ENCODE results near the gene CDC42EP5. TPM values are rescaled to one million over a fixed set of nuclear protein-coding genes. Genes with fewer than 3 reads are reported as not detected.

The CDC42EP5 gene
- total and polyA plus RNA-seq, 10 of the 15 experiments (the other 5 are each of a cell fraction or from before 2014, with no cell fraction given): 0.42 to 1.8 (median 1.4) TPM; not detected in 6

DNA sequence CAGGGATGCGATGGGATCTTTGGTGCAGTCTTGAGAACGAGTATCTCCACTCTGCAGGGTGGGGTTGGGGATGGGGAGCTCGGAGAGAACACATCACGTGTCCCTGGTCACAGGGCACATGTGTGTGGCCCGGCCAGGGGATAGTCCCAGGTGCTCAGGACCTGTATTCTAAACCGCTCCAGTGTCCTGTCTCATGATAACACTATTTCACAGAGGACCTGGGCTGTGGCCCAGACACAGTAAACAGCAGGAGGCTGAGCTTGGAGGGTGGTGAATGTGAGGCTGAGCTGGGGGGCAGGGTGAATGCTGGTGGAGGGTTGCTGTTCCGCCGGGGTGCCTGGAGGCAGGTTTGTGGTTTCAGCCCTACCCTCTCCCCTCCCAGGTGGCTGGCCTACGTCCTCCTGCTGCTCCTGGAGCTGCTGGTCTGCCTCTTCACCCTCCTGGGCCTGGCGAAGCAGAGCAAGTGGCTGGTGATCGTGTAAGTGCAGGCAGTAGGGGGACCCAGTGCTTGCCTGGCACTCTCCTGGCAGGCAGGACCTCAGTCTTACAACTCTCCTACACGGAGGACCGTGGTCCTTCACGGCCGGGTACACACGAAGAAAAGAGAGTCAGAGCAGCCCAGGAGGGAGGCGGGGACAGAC is 46.7 kb downstream of the CDC42EP5 start:
- H3K9me3 ChIP-seq (replicated peaks; ENCODE audit: control insufficient read depth, insufficient read depth, low read length): no peaks in the 10 kb centered on the region
- POLR2A ChIA-PET: no interaction called here
- H3K4me1 ChIP-seq (ENCODE audit: control insufficient read depth, insufficient read depth, low read length): no peaks in the 10 kb centered on the region
- TF ChIP-seq KAT2A (conservative IDR thresholded peaks at IDR 0.05; ENCODE audit: control insufficient read depth, low read depth, low read length) (no peak), SMC3 (IDR thresholded peaks at IDR 0.05; ENCODE audit: borderline replicate concordance, low read length) (no peak), NR2C1 (IDR thresholded peaks at IDR 0.05) (no peak), YY1 (IDR thresholded peaks at IDR 0.05; ENCODE audit: low read depth, low read length) (no peak), EGR1 (IDR thresholded peaks at IDR 0.05; ENCODE audit: borderline replicate concordance in 1 of 2, low read depth in 2 of 2, low read length in 2 of 2) (no peak), ELK1 (IDR thresholded peaks at IDR 0.05; ENCODE audit: low read depth, low read length) (no peak), DPF2 (IDR thresholded peaks at IDR 0.05) (no peak), MXI1 (IDR thresholded peaks at IDR 0.05; ENCODE audit: low read depth, low read length) (no peak), IKZF1 (conservative IDR thresholded peaks at IDR 0.05) (no peak), ZBTB4 (CRISPR knock-in tag; IDR thresholded peaks at IDR 0.05) (no peak), POLR2AphosphoS5 (IDR thresholded peaks at IDR 0.05; ENCODE audit: low read length) (no peak), MEF2A (IDR thresholded peaks at IDR 0.05; ENCODE audit: insufficient read depth, low read depth, low read length) (no peak), ETV6 (conservative IDR thresholded peaks at IDR 0.05 in 1 of 2, IDR thresholded peaks at IDR 0.05 in 1 of 2; ENCODE audit: borderline replicate concordance in 1 of 2, low read depth in 1 of 2) (no peak), BCL11A (IDR thresholded peaks at IDR 0.05; ENCODE audit: low read depth, low read length) (no peak), ATF7 (IDR thresholded peaks at IDR 0.05; ENCODE audit: low read depth) (no peak)
- TF ChIP-seq, protein P1, sequence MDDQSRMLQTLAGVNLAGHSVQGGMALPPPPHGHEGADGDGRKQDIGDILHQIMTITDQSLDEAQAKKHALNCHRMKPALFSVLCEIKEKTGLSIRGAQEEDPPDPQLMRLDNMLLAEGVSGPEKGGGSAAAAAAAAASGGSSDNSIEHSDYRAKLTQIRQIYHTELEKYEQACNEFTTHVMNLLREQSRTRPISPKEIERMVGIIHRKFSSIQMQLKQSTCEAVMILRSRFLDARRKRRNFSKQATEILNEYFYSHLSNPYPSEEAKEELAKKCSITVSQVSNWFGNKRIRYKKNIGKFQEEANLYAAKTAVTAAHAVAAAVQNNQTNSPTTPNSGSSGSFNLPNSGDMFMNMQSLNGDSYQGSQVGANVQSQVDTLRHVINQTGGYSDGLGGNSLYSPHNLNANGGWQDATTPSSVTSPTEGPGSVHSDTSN (IDR thresholded peaks at IDR 0.05; ENCODE audit: insufficient replicate concordance, low read depth, low read length): no peak
- TF ChIP-seq, protein P2, sequence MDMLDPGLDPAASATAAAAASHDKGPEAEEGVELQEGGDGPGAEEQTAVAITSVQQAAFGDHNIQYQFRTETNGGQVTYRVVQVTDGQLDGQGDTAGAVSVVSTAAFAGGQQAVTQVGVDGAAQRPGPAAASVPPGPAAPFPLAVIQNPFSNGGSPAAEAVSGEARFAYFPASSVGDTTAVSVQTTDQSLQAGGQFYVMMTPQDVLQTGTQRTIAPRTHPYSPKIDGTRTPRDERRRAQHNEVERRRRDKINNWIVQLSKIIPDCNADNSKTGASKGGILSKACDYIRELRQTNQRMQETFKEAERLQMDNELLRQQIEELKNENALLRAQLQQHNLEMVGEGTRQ (IDR thresholded peaks at IDR 0.05; ENCODE audit: borderline replicate concordance, low read depth, low read length): no peak
- no peak overlapping the region for H3K27ac ChIP-seq (ENCODE audit: control insufficient read depth, insufficient read depth)
- H3K79me2 ChIP-seq (ENCODE audit: control insufficient read depth, insufficient read depth, low read length): no peaks in the 10 kb centered on the region
- in situ Hi-C loops (cut with MboI): no loop called here
- no peak for FAIRE-seq
- 20% methylated on average over 17 of the region's 17 CpGs for WGBS (ENCODE audit: insufficient coverage, insufficient replicate concordance, low lambda C conversion rate, missing lambda C conversion rate)
- no peak overlapping the region for H3K4me2 ChIP-seq (ENCODE audit: control insufficient read depth, insufficient read depth)
- CTCF ChIA-PET: no interaction called here
- H3K27me3 ChIP-seq (replicated peaks in 1 of 2; ENCODE audit: control insufficient read depth in 2 of 2, insufficient read depth in 2 of 2, low read length in 1 of 2): no peaks in the 10 kb centered on the region; a peak in 1 of 4 replicates
- intact Hi-C loops (cut with micrococcal nuclease; ENCODE audit: unreplicated experiment): no loop called here
- SMC1A ChIA-PET (ENCODE audit: uncharacterized antibody, unreplicated experiment): no interaction called here
- H3K36me3 ChIP-seq (ENCODE audit: control insufficient read depth in 2 of 2, insufficient read depth in 2 of 2, low read length in 1 of 2): no peaks in the 10 kb centered on the region
- no peak for DNase-seq (ENCODE audit: low read depth, low spot score)
- H4K20me1 ChIP-seq (ENCODE audit: control insufficient read depth, insufficient read depth): no peaks in the 10 kb centered on the region
- H3K9ac ChIP-seq (ENCODE audit: control insufficient read depth, insufficient read depth, low read length): no peak overlapping the region
- ATAC-seq: peak; percentile 24
- RAD21 ChIA-PET (ENCODE audit: unreplicated experiment): no interaction called here
- no peak overlapping the region for H2AFZ ChIP-seq (ENCODE audit: control insufficient read depth, low read depth, low read length)
- H3K4me3 ChIP-seq: no peak overlapping the region
- BruUV-seq (replicated peaks): no TSS peak

Data from GM12878 (cell line).